ENCODE results near the gene TAOK1.
A peak's percentile ranks its signal among the peaks of the same experiment; 100 is the strongest.

DNA sequence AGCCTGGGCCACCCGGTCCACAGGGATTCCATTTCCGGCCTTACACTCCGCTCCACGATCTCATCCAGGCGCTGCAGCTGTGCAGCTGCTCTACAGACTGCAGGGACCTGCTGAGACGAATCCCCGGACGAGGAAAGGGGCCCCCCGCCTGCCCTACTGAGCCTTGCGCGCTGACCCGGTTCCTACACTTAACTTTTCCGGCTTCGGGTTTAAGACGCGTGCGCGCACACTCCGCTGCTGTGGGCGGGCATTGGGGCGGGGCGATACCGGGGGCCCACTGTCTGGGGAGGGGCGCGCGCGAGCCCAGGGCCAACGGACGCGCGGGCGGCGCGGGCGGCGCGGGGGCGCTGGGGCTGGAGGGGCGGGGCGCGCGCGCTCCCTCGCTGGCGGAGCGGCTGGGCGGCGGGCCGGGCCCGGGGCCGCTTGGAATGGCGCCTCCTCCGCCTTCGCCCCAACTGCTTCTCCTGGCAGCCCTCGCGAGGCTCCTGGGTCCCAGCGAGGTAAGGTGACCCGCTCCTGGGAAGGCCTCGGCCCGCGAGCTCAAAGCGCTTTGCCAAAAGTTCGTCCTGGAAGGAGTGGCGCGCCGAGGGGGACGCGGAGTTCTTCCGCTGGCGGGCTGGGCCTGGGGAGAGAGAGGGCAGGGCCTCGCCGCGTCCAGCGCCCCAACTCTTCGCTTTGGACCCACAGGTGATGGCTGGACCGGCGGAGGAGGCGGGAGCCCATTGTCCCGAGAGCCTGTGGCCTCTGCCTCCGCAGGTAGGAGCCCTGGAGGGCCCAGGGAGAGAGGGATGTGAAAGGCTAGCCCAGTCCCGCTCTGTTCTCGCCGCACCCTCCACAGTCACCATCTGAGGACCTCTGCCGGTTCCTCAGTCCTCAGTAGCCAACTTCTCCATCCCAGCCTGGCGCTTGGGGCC is 178.4 kb downstream of the TAOK1 start, which contains the start of gene TP53I13:
- TF ChIP-seq, protein P1, sequence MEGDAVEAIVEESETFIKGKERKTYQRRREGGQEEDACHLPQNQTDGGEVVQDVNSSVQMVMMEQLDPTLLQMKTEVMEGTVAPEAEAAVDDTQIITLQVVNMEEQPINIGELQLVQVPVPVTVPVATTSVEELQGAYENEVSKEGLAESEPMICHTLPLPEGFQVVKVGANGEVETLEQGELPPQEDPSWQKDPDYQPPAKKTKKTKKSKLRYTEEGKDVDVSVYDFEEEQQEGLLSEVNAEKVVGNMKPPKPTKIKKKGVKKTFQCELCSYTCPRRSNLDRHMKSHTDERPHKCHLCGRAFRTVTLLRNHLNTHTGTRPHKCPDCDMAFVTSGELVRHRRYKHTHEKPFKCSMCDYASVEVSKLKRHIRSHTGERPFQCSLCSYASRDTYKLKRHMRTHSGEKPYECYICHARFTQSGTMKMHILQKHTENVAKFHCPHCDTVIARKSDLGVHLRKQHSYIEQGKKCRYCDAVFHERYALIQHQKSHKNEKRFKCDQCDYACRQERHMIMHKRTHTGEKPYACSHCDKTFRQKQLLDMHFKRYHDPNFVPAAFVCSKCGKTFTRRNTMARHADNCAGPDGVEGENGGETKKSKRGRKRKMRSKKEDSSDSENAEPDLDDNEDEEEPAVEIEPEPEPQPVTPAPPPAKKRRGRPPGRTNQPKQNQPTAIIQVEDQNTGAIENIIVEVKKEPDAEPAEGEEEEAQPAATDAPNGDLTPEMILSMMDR (IDR thresholded peaks at IDR 0.05): no peak
- peak; percentile 43 to 81 (median 78) for TF ChIP-seq POLR2A (IDR thresholded peaks at IDR 0.05)
